Kidney (tissue), 14 donors: ENCODE measurements around the gene CSTB. TPM values are rescaled to one million over a fixed set of nuclear protein-coding genes. Genes with fewer than 3 reads are reported as not detected.

Experiments
- DNase-seq, 5 donors: peaks; one replicate each; pipeline ENCODE4 v3.0.0-alpha.2; 2013 to 2020
- FAIRE-seq: peaks from 2 replicates; lab custom pipeline; 2012; peaks lifted over from hg19 to GRCh38; lab: Jason Lieb, UNC
- H3K27ac ChIP-seq, 2 donors: one replicate each; pipeline ENCODE4 v1.7.0; 2013; ENCODE audit warnings: low read depth in 2 of 2, low read length in 2 of 2, inconsistent platforms in 1 of 2
- H3K27me3 ChIP-seq: one replicate; pipeline ENCODE4 v1.7.1; 2013; ENCODE audit warnings: low read length, inconsistent platforms; ENCODE audit not compliant: control insufficient read depth, insufficient read depth
- H3K36me3 ChIP-seq, 3 donors: one replicate each; pipeline versions ENCODE4 v1.7.0 to v1.7.1; 2013; ENCODE audit warnings: low read length in 3 of 3, control low read depth in 1 of 3, inconsistent platforms in 1 of 3; ENCODE audit not compliant: insufficient read depth in 3 of 3, control insufficient read depth in 2 of 3
- H3K4me1 ChIP-seq, 3 donors: one replicate each; pipeline versions ENCODE4 v1.7.0 to v1.7.1; 2013; ENCODE audit warnings: low read length in 3 of 3, inconsistent platforms in 1 of 3, low read depth in 1 of 3; ENCODE audit not compliant: control insufficient read depth in 2 of 3, insufficient read depth in 2 of 3
- H3K4me3 ChIP-seq, 3 donors: one replicate each; pipeline versions ENCODE4 v1.7.0 to v1.8.1; 2013; ENCODE audit warnings: low read length in 3 of 3, control low read depth in 1 of 3, inconsistent platforms in 1 of 3
- H3K9ac ChIP-seq, 3 donors: one replicate each; pipeline versions ENCODE4 v1.7.0 to v1.7.1; 2013; ENCODE audit warnings: low read length in 3 of 3, control low read depth in 1 of 3, inconsistent platforms in 1 of 3
- H3K9me3 ChIP-seq, 3 donors: one replicate each; pipeline versions ENCODE4 v1.7.0 to v1.7.1; 2013; ENCODE audit warnings: low read length in 3 of 3, control low read depth in 1 of 3, inconsistent platforms in 1 of 3; ENCODE audit not compliant: control insufficient read depth in 2 of 3, insufficient read depth in 1 of 3
- intact Hi-C: fragments of 100-400 bp; cut with DNase I; formaldehyde crosslinking; loops from one replicate; pipeline ENCODE4 v1.11.1; 2022
- polyA plus RNA-seq: library from polyadenylated mRNA; stranded (reverse); fragments of 350-450 nt; fragmentation: Illumina TruSeq; extraction: RNeasy Lipid Tissue Mini Kit (QIAGEN cat#74804); gene quantifications from one replicate; pipeline ENCODE4 v1.2.3, GENCODE V29; 2014; ENCODE audit warnings: low read depth, low replicate concordance; ENCODE audit not compliant: insufficient read depth
- total RNA-seq: library from RNA; stranded (reverse); fragmentation: NEBNext Ultra II Directional; extraction: Animal tissue kit (Norgen Biotek cat#: 25700); gene quantifications from one replicate; pipeline ENCODE4 v1.2.1, GENCODE V29; 2021
- TF ChIP-seq, protein P1 (sequence below): IDR thresholded peaks from 3 replicates; pipeline ENCODE4 v1.5.1; 2012; ENCODE audit warnings: mild to moderate bottlenecking, moderate library complexity, borderline replicate concordance; ENCODE audit not compliant: insufficient read depth; ENCODE audit errors: extremely low read depth
- donor health status: control.
- donor health status: control.
- donor health status: control.
- donor health status: control.
- donor health status: control.
- donor health status: DM: yes; HTN: yes; CAD: no.
- donor health status: Normal renal cell carcinoma (clear cell type).

CSTB gene
- total and polyA plus RNA-seq, 2 donors from 2014 or later = 74.5 to 97.8 TPM

DNA sequence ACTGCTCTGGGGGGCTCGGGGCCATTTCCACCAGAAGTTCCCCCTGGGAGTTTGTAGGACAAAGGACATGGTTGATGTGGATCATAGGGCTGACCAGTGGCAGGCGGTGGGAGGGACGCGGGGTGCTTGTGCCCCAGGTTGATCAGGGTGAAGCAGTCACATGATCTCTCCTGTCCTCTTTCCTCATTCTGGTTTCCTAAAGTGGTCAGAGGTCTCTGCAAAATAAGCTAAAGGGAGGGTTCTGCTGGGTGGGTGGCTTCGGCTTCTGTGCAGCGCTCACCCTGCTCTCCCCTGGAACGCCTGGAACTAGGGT lies 48.0 kb downstream of the CSTB start:
- intact Hi-C loops = no loop called here
- DNase-seq (peak in 2 of 5 donors; percentile 34 to 46), FAIRE-seq (no peak)
- H3K9me3 ChIP-seq = peaks cover 0 to 2% (median 0%) of the 10 kb centered on the region in 3 donors
- TF ChIP-seq, protein P1, sequence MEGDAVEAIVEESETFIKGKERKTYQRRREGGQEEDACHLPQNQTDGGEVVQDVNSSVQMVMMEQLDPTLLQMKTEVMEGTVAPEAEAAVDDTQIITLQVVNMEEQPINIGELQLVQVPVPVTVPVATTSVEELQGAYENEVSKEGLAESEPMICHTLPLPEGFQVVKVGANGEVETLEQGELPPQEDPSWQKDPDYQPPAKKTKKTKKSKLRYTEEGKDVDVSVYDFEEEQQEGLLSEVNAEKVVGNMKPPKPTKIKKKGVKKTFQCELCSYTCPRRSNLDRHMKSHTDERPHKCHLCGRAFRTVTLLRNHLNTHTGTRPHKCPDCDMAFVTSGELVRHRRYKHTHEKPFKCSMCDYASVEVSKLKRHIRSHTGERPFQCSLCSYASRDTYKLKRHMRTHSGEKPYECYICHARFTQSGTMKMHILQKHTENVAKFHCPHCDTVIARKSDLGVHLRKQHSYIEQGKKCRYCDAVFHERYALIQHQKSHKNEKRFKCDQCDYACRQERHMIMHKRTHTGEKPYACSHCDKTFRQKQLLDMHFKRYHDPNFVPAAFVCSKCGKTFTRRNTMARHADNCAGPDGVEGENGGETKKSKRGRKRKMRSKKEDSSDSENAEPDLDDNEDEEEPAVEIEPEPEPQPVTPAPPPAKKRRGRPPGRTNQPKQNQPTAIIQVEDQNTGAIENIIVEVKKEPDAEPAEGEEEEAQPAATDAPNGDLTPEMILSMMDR = no peak
- H3K4me1 ChIP-seq = peaks cover 0 to 42% (median 40%) of the 10 kb centered on the region in 3 donors
- H3K4me3 ChIP-seq = peak overlapping the region in 2 of 3 donors; percentile 51 to 64
- H3K36me3 ChIP-seq = peaks cover 0 to 8% (median 0%) of the 10 kb centered on the region in 3 donors
- no peaks in the 10 kb centered on the region for H3K27me3 ChIP-seq
- peak overlapping the region in 2 of 3 donors; percentile 46 to 66 for H3K9ac ChIP-seq
- H3K27ac ChIP-seq = peak overlapping the region; percentile 92 to 98

GRCh38 chr21:43727519-43728153 lies 48.5 kb downstream of the CSTB start:
- peak overlapping the region; percentile 92 to 98 for H3K27ac ChIP-seq
- peak overlapping the region in 1 of 3 donors; percentile 51 for H3K4me3 ChIP-seq
- DNase-seq (peak in 1 of 5 donors; percentile 83), FAIRE-seq (no peak)
- intact Hi-C loops = no loop called here
- H3K9me3 ChIP-seq = peaks cover 0 to 2% (median 0%) of the 10 kb centered on the region in 3 donors
- TF ChIP-seq, protein P1 = no peak
- peaks cover 0 to 42% (median 40%) of the 10 kb centered on the region in 3 donors for H3K4me1 ChIP-seq
- no peaks in the 10 kb centered on the region for H3K27me3 ChIP-seq
- peaks cover 0 to 8% (median 0%) of the 10 kb centered on the region in 3 donors for H3K36me3 ChIP-seq
- peak overlapping the region in 1 of 3 donors; percentile 66 for H3K9ac ChIP-seq

DNA sequence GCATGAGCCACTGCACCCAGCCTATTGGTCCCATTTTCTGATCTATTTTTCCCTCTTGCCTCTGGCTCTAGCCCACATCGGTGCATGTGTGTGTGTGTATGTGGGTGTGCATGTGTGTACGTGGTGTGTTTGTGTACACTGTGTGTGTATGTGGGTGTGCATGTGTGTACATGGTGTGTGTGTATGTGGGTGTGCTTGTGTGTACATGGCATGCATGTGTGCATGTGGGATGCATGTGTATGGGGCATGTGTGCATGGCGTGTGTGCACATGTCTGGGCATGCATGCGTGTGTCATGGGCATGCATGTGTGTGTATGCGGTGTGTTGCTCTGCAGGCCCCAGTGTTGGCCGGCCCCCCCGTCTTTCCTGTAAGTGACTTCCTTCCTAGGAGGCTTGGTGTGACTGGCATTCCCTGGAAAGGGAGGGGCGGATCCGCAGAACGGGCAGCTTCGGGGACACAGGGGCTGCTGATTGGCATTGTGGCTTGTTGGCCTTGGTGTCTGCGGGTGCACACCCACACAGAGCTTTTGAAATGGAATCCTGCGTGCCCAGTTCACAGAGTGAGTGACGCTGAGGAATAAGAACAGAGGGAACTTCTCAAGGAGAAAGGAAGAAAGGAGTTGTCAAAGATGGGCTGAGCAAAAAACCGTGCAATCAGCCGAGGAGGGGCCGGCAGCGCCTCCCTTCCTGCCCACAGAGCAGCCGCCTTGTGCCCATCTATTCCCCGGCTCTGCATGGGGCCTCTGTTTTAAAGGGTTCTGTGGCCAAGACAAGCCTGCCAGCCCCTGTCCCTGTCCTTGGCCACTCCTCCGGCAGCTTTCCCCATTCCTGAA lies 49.2 kb downstream of the CSTB start:
- peaks cover 0 to 43% (median 35%) of the 10 kb centered on the region in 3 donors for H3K4me1 ChIP-seq
- TF ChIP-seq, protein P1 = no peak
- H3K27ac ChIP-seq = peak overlapping the region; percentile 92 to 98
- peak overlapping the region in 1 of 3 donors; percentile 34 for H3K9ac ChIP-seq
- intact Hi-C loops = no loop called here
- no peak for FAIRE-seq
- H3K36me3 ChIP-seq = peaks cover 0 to 8% (median 0%) of the 10 kb centered on the region in 3 donors
- no peaks in the 10 kb centered on the region for H3K27me3 ChIP-seq
- H3K9me3 ChIP-seq = peaks cover 0 to 2% (median 0%) of the 10 kb centered on the region in 3 donors
- peak overlapping the region in 2 of 3 donors; percentile 17 to 23 for H3K4me3 ChIP-seq
- DNase-seq = no peak

Other genes starting within 250 kb of the CSTB start
- gene HSF2BP, start 116.8 kb downstream of the CSTB start, total RNA-seq = 0.60 TPM
- gene HSF2BP, start 116.8 kb downstream of the CSTB start, polyA plus RNA-seq = 0.19 TPM
- gene RRP1B, start 116.7 kb downstream of the CSTB start, total RNA-seq = 17.8 TPM
- gene RRP1B, start 116.7 kb downstream of the CSTB start, polyA plus RNA-seq = 5.0 TPM
- gene PDXK, start 57.2 kb downstream of the CSTB start, total RNA-seq = 210 TPM
- gene PDXK, start 57.2 kb downstream of the CSTB start, polyA plus RNA-seq = 122 TPM
- 18.7 TPM for gene RRP1, start 13.3 kb upstream of the CSTB start, total RNA-seq
- gene RRP1, start 13.3 kb upstream of the CSTB start, polyA plus RNA-seq = 12.9 TPM
- 86.2 TPM for gene AGPAT3, start 88.9 kb upstream of the CSTB start, total RNA-seq
- gene AGPAT3, start 88.9 kb upstream of the CSTB start, polyA plus RNA-seq = 40.3 TPM
- gene TRAPPC10, start 236.0 kb upstream of the CSTB start, total RNA-seq = 48.5 TPM
- 8.8 TPM for gene TRAPPC10, start 236.0 kb upstream of the CSTB start, polyA plus RNA-seq